Measurements from ENCODE around the gene KMT2A.

GRCh38 chr11:118552341-118552740, 116.0 kb downstream of the KMT2A start:
- no peak for TF ChIP-seq POLR2AphosphoS5 (IDR thresholded peaks at IDR 0.05; ENCODE audit: low read depth, low read length)
- no peak for TF ChIP-seq TAF1 (IDR thresholded peaks at IDR 0.05; ENCODE audit: low read depth, low read length)
- TF ChIP-seq SPI1 (IDR thresholded peaks at IDR 0.05; ENCODE audit: low read depth, low read length) = no peak
- no peak for TF ChIP-seq POLR2A (IDR thresholded peaks at IDR 0.05; ENCODE audit: low read depth, low read length)
- TF ChIP-seq POU2F2 (IDR thresholded peaks at IDR 0.05; ENCODE audit: low read depth, low read length) = no peak
- no peak for TF ChIP-seq PAX5 (IDR thresholded peaks at IDR 0.05; ENCODE audit: insufficient read depth, low read length, severe bottlenecking)
